ENCODE data around the gene CCDC12. TPM values are rescaled to one million over a fixed set of nuclear protein-coding genes. Genes with fewer than 3 reads are reported as not detected.

CCDC12 gene
- total and polyA plus RNA-seq, 9 of the 15 experiments (the other 6 are each of a cell fraction or from before 2014, with no cell fraction given), result 8.9 to 201 (median 86.9) TPM

DNA sequence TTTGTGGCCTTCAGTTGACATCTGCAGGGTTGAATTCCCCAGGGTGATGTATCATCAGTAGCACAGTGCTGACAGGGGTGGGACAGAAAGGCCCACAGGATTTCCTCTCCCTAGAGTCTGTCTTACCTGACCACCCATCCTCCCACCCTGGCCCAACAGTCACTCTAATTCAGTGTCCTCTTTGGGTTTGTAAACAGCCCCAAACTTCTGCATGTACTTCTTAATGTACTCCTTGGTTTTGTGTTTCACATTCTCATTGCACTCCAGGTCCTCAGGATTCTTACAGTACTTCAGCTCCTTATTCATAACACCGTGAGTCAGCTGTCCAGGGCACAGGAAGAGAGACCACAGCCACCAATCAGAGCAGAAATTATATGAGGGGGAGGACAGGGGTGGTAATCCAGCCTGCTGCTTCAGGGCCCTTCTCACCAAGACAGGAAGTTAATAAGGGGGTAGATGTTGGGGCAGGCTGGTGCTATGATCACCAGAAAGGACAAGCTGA is 40.4 kb upstream of the CCDC12 start (continued):
- TF ChIP-seq DNMT1 (IDR thresholded peaks at IDR 0.05) (no peak), ATF1 (CRISPR knock-in tag; IDR thresholded peaks at IDR 0.05) (no peak), ATF1 (tag; IDR thresholded peaks at IDR 0.05) (no peak), MBD1 (CRISPR knock-in tag; IDR thresholded peaks at IDR 0.05) (no peak), KLF16 (IDR thresholded peaks at IDR 0.05) (peak; percentile 74), PHB2 (IDR thresholded peaks at IDR 0.05; ENCODE audit: low read depth) (no peak), BRD4 (IDR thresholded peaks at IDR 0.05) (no peak), HNRNPUL1 (IDR thresholded peaks at IDR 0.05; ENCODE audit: low read length) (no peak), PHF21A (IDR thresholded peaks at IDR 0.05; ENCODE audit: borderline replicate concordance, low read depth) (peak; percentile 69; the same call in 1 of the 2 replicates), FOSL1 (tag; conservative IDR thresholded peaks at IDR 0.05) (peak; percentile 81), MEF2A (IDR thresholded peaks at IDR 0.05; ENCODE audit: control insufficient read depth, low read depth, low read length) (no peak), GABPB2 (CRISPR knock-in tag; conservative IDR thresholded peaks at IDR 0.05) (no peak), JUNB (CRISPR knock-in tag; conservative IDR thresholded peaks at IDR 0.05) (no peak), POLR2A (conservative IDR thresholded peaks at IDR 0.05) (peak; percentile 60), CCAR2 (IDR thresholded peaks at IDR 0.05; ENCODE audit: low read depth, low read length) (no peak), CSDE1 (IDR thresholded peaks at IDR 0.05) (no peak), MEF2D (tag; conservative IDR thresholded peaks at IDR 0.05; ENCODE audit: low read depth) (no peak), TCF3 (CRISPR knock-in tag; IDR thresholded peaks at IDR 0.05) (no peak), MLX (CRISPR knock-in tag; conservative IDR thresholded peaks at IDR 0.05) (0 out of 4 replicates have a peak, but pooled peaks of 1 of the 2 experiments have one; percentile 12), FOXK1 (CRISPR knock-in tag; IDR thresholded peaks at IDR 0.05; ENCODE audit: borderline replicate concordance) (no peak), DACH1 (IDR thresholded peaks at IDR 0.05; ENCODE audit: partially characterized antibody) (peak; percentile 76), ETS1 (conservative IDR thresholded peaks at IDR 0.05; ENCODE audit: control insufficient read depth, low read depth, low read length) (no peak), CREM (IDR thresholded peaks at IDR 0.05; ENCODE audit: low read depth) (0 out of 2 replicates have a peak, but pooled peaks have one; percentile 15), NR4A1 (CRISPR knock-in tag; IDR thresholded peaks at IDR 0.05) (no peak), NR4A1 (tag; IDR thresholded peaks at IDR 0.05) (no peak), ASH1L (IDR thresholded peaks at IDR 0.05; ENCODE audit: borderline replicate concordance, low read depth, partially characterized antibody) (no peak), ZNF445 (CRISPR knock-in tag; IDR thresholded peaks at IDR 0.05; ENCODE audit: low read depth) (no peak), HNRNPH1 (optimal IDR thresholded peaks at IDR 0.05; ENCODE audit: low read depth, low read length) (no peak)
- TF ChIP-seq, protein P1, sequence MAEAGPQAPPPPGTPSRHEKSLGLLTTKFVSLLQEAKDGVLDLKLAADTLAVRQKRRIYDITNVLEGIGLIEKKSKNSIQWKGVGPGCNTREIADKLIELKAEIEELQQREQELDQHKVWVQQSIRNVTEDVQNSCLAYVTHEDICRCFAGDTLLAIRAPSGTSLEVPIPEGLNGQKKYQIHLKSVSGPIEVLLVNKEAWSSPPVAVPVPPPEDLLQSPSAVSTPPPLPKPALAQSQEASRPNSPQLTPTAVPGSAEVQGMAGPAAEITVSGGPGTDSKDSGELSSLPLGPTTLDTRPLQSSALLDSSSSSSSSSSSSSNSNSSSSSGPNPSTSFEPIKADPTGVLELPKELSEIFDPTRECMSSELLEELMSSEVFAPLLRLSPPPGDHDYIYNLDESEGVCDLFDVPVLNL (CRISPR knock-in tag; IDR thresholded peaks at IDR 0.05; ENCODE audit: low read depth), result no peak
